Measurements from ENCODE around the gene HDAC9.

DNA sequence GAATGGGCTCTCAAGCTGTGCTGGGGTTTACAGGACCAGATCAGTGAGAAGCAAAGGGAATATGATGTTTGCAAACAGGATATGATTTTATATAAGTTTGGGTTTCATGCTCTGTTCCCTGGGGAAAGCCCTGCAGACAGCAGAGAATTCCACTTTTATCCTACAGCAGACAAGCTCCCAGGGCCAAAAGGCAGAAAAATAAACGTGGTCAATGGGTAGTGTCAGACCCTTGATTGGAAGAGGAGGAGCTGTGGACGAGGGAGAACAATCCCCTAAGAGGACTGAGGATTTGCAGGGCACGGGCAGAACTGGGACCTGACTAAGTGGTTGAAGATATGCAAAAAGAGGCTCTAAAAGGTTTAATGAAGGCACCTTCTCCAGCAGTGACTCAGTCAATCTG, 275.3 kb downstream of the HDAC9 start:
- TF ChIP-seq, protein P1, sequence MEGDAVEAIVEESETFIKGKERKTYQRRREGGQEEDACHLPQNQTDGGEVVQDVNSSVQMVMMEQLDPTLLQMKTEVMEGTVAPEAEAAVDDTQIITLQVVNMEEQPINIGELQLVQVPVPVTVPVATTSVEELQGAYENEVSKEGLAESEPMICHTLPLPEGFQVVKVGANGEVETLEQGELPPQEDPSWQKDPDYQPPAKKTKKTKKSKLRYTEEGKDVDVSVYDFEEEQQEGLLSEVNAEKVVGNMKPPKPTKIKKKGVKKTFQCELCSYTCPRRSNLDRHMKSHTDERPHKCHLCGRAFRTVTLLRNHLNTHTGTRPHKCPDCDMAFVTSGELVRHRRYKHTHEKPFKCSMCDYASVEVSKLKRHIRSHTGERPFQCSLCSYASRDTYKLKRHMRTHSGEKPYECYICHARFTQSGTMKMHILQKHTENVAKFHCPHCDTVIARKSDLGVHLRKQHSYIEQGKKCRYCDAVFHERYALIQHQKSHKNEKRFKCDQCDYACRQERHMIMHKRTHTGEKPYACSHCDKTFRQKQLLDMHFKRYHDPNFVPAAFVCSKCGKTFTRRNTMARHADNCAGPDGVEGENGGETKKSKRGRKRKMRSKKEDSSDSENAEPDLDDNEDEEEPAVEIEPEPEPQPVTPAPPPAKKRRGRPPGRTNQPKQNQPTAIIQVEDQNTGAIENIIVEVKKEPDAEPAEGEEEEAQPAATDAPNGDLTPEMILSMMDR (IDR thresholded peaks at IDR 0.05): no peak
- no peak for TF ChIP-seq POLR2A (IDR thresholded peaks at IDR 0.05)

Measured in prostate gland (tissue), 2 donors.